ENCODE data around the gene CDH20. TPM values are rescaled to one million over a fixed set of nuclear protein-coding genes. Genes with fewer than 3 reads are reported as not detected.

CDH20 gene
- total and polyA plus RNA-seq, 2 experiments from 2014 or later: 1.3 to 3.6 TPM

DNA sequence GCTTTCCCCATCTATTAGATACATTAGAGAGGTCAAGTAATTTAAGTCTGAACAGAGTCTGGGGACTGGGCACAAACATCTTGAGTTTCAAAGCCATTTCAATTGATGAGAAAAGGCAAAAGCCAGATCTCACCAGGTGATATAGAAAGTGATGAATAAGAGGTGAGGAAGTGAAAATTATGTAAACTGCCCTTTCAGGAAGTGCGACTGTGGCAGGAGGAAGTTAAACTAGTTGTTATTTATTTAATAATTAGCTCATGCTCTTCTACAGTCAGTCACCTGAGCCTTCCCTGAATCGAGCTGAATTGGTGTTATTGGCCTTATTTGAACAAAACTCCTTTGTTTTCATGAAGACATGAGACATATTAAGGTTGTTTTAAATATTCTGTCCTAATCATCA lies 115.1 kb downstream of the CDH20 start:
- no peak for TF ChIP-seq EZH2phosphoT487 (IDR thresholded peaks at IDR 0.05; ENCODE audit: low read depth, severe bottlenecking, unreplicated experiment)
- TF ChIP-seq EZH2 (IDR thresholded peaks at IDR 0.05; ENCODE audit: borderline replicate concordance): no peak
- TF ChIP-seq, protein P1, sequence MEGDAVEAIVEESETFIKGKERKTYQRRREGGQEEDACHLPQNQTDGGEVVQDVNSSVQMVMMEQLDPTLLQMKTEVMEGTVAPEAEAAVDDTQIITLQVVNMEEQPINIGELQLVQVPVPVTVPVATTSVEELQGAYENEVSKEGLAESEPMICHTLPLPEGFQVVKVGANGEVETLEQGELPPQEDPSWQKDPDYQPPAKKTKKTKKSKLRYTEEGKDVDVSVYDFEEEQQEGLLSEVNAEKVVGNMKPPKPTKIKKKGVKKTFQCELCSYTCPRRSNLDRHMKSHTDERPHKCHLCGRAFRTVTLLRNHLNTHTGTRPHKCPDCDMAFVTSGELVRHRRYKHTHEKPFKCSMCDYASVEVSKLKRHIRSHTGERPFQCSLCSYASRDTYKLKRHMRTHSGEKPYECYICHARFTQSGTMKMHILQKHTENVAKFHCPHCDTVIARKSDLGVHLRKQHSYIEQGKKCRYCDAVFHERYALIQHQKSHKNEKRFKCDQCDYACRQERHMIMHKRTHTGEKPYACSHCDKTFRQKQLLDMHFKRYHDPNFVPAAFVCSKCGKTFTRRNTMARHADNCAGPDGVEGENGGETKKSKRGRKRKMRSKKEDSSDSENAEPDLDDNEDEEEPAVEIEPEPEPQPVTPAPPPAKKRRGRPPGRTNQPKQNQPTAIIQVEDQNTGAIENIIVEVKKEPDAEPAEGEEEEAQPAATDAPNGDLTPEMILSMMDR (IDR thresholded peaks at IDR 0.05; ENCODE audit: poor library complexity): no peak
- no peaks in the 10 kb centered on the region for H3K4me1 ChIP-seq (ENCODE audit: insufficient read depth)
- H3K79me2 ChIP-seq: no peaks in the 10 kb centered on the region
- no peaks in the 10 kb centered on the region for H3K27me3 ChIP-seq
- no peaks in the 10 kb centered on the region for H3K9me2 ChIP-seq (replicated peaks; ENCODE audit: insufficient read depth)
- no peak overlapping the region for H2AFZ ChIP-seq
- H3K4me3 ChIP-seq: no peak overlapping the region
- no peaks in the 10 kb centered on the region for H3K36me3 ChIP-seq (replicated peaks; ENCODE audit: insufficient read depth, low read depth)
- no peaks in the 10 kb centered on the region for H3K9me3 ChIP-seq (ENCODE audit: low read depth)
- no peak overlapping the region for H3K4me2 ChIP-seq
- no peak overlapping the region for H3K27ac ChIP-seq
- WGBS (ENCODE audit: low lambda C conversion rate, missing lambda C conversion rate): 72% methylated on average over 2 of the region's 2 CpGs
- no peak for DNase-seq (ENCODE audit: low spot score)
- H4K20me1 ChIP-seq (ENCODE audit: insufficient read depth, poor library complexity, severe bottlenecking): no peaks in the 10 kb centered on the region

DNA sequence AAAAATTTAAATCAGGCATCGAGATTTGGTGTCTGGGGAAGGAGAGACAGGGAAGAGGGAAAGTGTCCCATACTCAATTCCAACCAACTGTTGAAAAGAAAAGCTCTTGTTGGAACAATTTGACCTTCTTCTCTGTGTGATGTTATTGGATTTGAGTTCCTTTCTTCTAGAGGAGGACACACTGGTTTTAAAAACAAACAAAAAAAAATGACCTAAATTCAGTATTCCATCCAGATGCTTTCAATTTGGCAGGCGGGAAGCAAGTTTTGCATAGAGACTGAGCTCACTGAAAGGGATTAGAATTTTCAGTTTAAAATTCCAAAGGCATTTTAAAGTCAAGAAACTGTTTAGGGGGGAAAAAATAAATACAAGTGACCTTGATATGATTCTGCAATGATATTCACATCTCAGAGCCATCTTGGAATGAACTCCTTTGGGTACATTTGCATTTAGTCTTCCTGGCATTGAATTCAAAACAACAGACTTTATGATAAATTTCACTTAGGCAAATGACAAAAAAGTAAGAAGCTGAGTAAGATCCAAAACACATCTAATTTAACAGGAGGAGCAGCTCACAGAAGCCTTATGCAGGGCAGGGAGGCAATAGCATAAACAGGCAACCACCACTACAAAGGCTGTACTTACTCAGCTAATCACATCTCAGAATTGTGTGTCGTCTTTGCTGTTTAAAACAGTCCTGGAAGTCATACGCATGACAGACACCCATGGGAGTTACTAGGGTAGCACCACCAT lies 126.8 kb downstream of the CDH20 start:
- no peak overlapping the region for H3K27ac ChIP-seq
- no peak for DNase-seq (ENCODE audit: low spot score)
- H3K79me2 ChIP-seq: no peaks in the 10 kb centered on the region
- H3K4me2 ChIP-seq: no peak overlapping the region
- H3K4me1 ChIP-seq (ENCODE audit: insufficient read depth): no peaks in the 10 kb centered on the region
- H3K36me3 ChIP-seq (replicated peaks; ENCODE audit: insufficient read depth, low read depth): no peaks in the 10 kb centered on the region
- no peak overlapping the region for H3K4me3 ChIP-seq
- H3K9me3 ChIP-seq (ENCODE audit: low read depth): no peaks in the 10 kb centered on the region
- 68% methylated on average over 4 of the region's 4 CpGs for WGBS (ENCODE audit: low lambda C conversion rate, missing lambda C conversion rate)
- no peak for TF ChIP-seq EZH2 (IDR thresholded peaks at IDR 0.05; ENCODE audit: borderline replicate concordance)
- TF ChIP-seq, protein P1 (IDR thresholded peaks at IDR 0.05; ENCODE audit: poor library complexity): no peak
- TF ChIP-seq EZH2phosphoT487 (IDR thresholded peaks at IDR 0.05; ENCODE audit: low read depth, severe bottlenecking, unreplicated experiment): no peak
- no peaks in the 10 kb centered on the region for H3K9me2 ChIP-seq (replicated peaks; ENCODE audit: insufficient read depth)
- H2AFZ ChIP-seq: no peak overlapping the region
- H4K20me1 ChIP-seq (ENCODE audit: insufficient read depth, poor library complexity, severe bottlenecking): no peaks in the 10 kb centered on the region
- no peaks in the 10 kb centered on the region for H3K27me3 ChIP-seq

DNA sequence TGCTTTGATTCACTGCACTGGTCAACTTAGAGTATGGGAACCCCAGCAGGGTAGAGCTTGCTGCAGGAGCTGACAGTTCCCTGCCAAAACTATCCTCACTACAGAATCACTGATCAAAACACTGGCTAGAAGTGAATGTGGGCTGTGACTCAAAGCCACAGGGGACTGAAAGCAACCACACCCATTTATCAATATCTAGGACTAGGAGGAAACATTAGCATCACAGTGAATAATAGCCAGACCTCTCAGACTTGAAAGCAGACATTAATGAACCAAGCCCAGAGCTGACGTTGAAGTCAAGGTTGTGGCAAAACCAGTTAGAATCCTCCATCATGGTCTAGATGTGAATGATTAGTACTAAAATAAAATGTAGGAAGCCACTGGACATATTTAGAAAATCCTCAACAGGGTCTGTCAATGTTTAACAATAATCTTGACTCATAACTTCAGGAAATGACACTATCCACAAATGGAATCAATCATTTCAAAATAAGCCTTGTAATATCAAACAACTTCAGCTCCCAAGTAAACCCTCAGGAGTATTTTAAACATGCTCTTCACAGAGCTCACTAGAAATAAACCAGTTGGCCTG lies 131.4 kb downstream of the CDH20 start:
- no peak overlapping the region for H3K4me2 ChIP-seq
- no peak overlapping the region for H2AFZ ChIP-seq
- H4K20me1 ChIP-seq (ENCODE audit: insufficient read depth, poor library complexity, severe bottlenecking): no peaks in the 10 kb centered on the region
- no peak for DNase-seq (ENCODE audit: low spot score)
- H3K36me3 ChIP-seq (replicated peaks; ENCODE audit: insufficient read depth, low read depth): no peaks in the 10 kb centered on the region
- H3K27ac ChIP-seq: no peak overlapping the region
- no peaks in the 10 kb centered on the region for H3K27me3 ChIP-seq
- no peak for TF ChIP-seq EZH2 (IDR thresholded peaks at IDR 0.05; ENCODE audit: borderline replicate concordance)
- TF ChIP-seq, protein P1 (IDR thresholded peaks at IDR 0.05; ENCODE audit: poor library complexity): no peak
- TF ChIP-seq EZH2phosphoT487 (IDR thresholded peaks at IDR 0.05; ENCODE audit: low read depth, severe bottlenecking, unreplicated experiment): no peak
- H3K79me2 ChIP-seq: no peaks in the 10 kb centered on the region
- H3K4me3 ChIP-seq: no peak overlapping the region
- H3K4me1 ChIP-seq (ENCODE audit: insufficient read depth): no peaks in the 10 kb centered on the region
- H3K9me2 ChIP-seq (replicated peaks; ENCODE audit: insufficient read depth): no peaks in the 10 kb centered on the region
- 79% methylated on average over 1 of the region's 1 CpG for WGBS (ENCODE audit: low lambda C conversion rate, missing lambda C conversion rate)
- H3K9me3 ChIP-seq (ENCODE audit: low read depth): no peaks in the 10 kb centered on the region

Data from hepatocyte (in vitro differentiated cells).